OCI-LY3 (cell line): ENCODE data around the gene USP7.

Experiments
- H2AFZ ChIP-seq: fragments of 200-600, 300-600 bp; shearing (Covaris generic); 2 replicates; pipeline ENCODE4 v1.6.0; 2014; ENCODE audit warnings: antibody characterized with exemption, low read depth, low read length
- H3K27ac ChIP-seq: fragments of 200-600, 300-600 bp; sonication (generic); 2 replicates; pipeline ENCODE4 v1.5.1; 2014; ENCODE audit warnings: mild to moderate bottlenecking, low read length, moderate library complexity, mixed read lengths
- H3K27me3 ChIP-seq: fragments of 200-600, 300-600 bp; sonication (generic); 2 replicates; pipeline ENCODE4 v1.6.1; 2014; ENCODE audit warnings: low read depth, low read length, mixed read lengths
- H3K36me3 ChIP-seq: fragments of 200-600, 300-600 bp; sonication (generic); replicated peaks from 2 replicates; pipeline ENCODE3; 2014; ENCODE audit warnings: low read depth, low read length, mixed read lengths
- H3K4me1 ChIP-seq: fragments of 300-600, 200-600 bp; sonication (generic); 2 replicates; pipeline ENCODE4 v1.6.1; 2014; ENCODE audit warnings: low read length, mixed read lengths
- H3K4me2 ChIP-seq: fragments of 200-600, 300-600 bp; sonication (generic); 2 replicates; pipeline ENCODE4 v1.6.1; 2014; ENCODE audit warnings: low read length, mixed read lengths
- H3K4me3 ChIP-seq: fragments of 300-600, 200-600 bp; sonication (generic); 2 replicates; pipeline ENCODE4 v1.5.1; 2014; ENCODE audit warnings: antibody characterized with exemption, mild to moderate bottlenecking, low read length, moderate library complexity
- H3K79me2 ChIP-seq: fragments of 300-600, 200-600 bp; shearing (Covaris generic); 2 replicates; pipeline ENCODE4 v1.6.1; 2014; ENCODE audit warnings: mild to moderate bottlenecking, low read length, mixed read lengths
- H3K9ac ChIP-seq: fragments of 300-600, 200-600 bp; shearing (Covaris generic); 2 replicates; pipeline ENCODE4 v1.6.0; 2014; ENCODE audit warnings: mild to moderate bottlenecking, low read length, moderate library complexity
- H3K9me3 ChIP-seq: fragments of 200-600, 300-600 bp; shearing (Covaris generic); 2 replicates; pipeline ENCODE4 v1.6.1; 2014; ENCODE audit warnings: low read length, mixed read lengths; ENCODE audit not compliant: insufficient read depth
- H4K20me1 ChIP-seq: fragments of 200-600, 300-600 bp; sonication (generic); 2 replicates; pipeline ENCODE4 v1.6.1; 2016; ENCODE audit warnings: low read length, mixed read lengths; ENCODE audit not compliant: insufficient read depth
- CTCF ChIP-seq: fragments of 200-600, 300-600 bp; sonication (generic); IDR thresholded peaks from 2 replicates; pipeline ENCODE4 v1.5.1; 2014; ENCODE audit warnings: antibody characterized with exemption, low read length, low read depth
- EZH2phosphoT487 ChIP-seq: fragments of 200-600 bp; shearing (Covaris generic); IDR thresholded peaks from 2 replicates; pipeline ENCODE4 v1.6.1; 2018; ENCODE audit warnings: antibody characterized with exemption, mixed run types, low read depth

Gene USP7

GRCh38 chr16:8861563-8862308, 102.0 kb downstream of the USP7 start:
- H3K4me1 ChIP-seq, result peaks cover 4% of the 10 kb centered on the region; the same call in 1 of the 2 replicates
- no peaks in the 10 kb centered on the region for H3K27me3 ChIP-seq
- no peak for TF ChIP-seq EZH2phosphoT487
- TF ChIP-seq CTCF, result no peak
- H3K36me3 ChIP-seq, result peaks cover 20% of the 10 kb centered on the region
- no peak overlapping the region for H3K9ac ChIP-seq
- no peak overlapping the region for H3K27ac ChIP-seq
- no peak overlapping the region for H3K4me3 ChIP-seq
- no peak overlapping the region for H2AFZ ChIP-seq
- H3K79me2 ChIP-seq, result peaks cover 60% of the 10 kb centered on the region
- no peak overlapping the region for H3K4me2 ChIP-seq
- peaks cover 73% of the 10 kb centered on the region for H4K20me1 ChIP-seq
- no peaks in the 10 kb centered on the region for H3K9me3 ChIP-seq

GRCh38 chr16:8859913-8860881, 103.5 kb downstream of the USP7 start:
- Histone ChIP-seq H4K20me1 (peaks cover 61% of the 10 kb centered on the region), H3K4me1 (peaks cover 4% of the 10 kb centered on the region; the same call in 1 of the 2 replicates), H3K4me3 (no peak overlapping the region), H3K4me2 (no peak overlapping the region), H3K27me3 (no peaks in the 10 kb centered on the region), H3K79me2 (peaks cover 48% of the 10 kb centered on the region), H3K9me3 (no peaks in the 10 kb centered on the region), H3K36me3 (peaks cover 29% of the 10 kb centered on the region), H3K9ac (no peak overlapping the region), H2AFZ (no peak overlapping the region), H3K27ac (no peak overlapping the region)
- TF ChIP-seq CTCF (no peak), EZH2phosphoT487 (no peak)

- Histone ChIP-seq H3K4me1 (peaks cover 4% of the 10 kb centered on the region; the same call in 1 of the 2 replicates), H3K36me3 (peaks cover 38% of the 10 kb centered on the region)
- no peak for TF ChIP-seq EZH2phosphoT487
- TF ChIP-seq CTCF, result no peak
These were observed 104.5 kb downstream of the USP7 start for GRCh38 chr16:8858994-8859912.

More at GRCh38 chr16:8858994-8859912, 104.5 kb downstream of the USP7 start:
- Histone ChIP-seq H4K20me1 (peaks cover 55% of the 10 kb centered on the region), H3K4me3 (no peak overlapping the region), H3K4me2 (no peak overlapping the region), H3K9ac (no peak overlapping the region), H3K27ac (no peak overlapping the region), H3K27me3 (no peaks in the 10 kb centered on the region), H2AFZ (no peak overlapping the region), H3K79me2 (peaks cover 40% of the 10 kb centered on the region), H3K9me3 (no peaks in the 10 kb centered on the region)
